Astrocyte of the cerebellum (primary cell): Measurements from ENCODE around the gene SRRM2.

ENCODE experiments used
- DNase-seq: peaks from one replicate; pipeline ENCODE4 v3.0.0-alpha.2; 2011; ENCODE audit warnings: low read depth
- H3K4me3 ChIP-seq: 2 replicates; pipeline ENCODE4 v1.5.1; 2011; ENCODE audit warnings: mild to moderate bottlenecking, low read depth, low read length, moderate library complexity
- CTCF ChIP-seq: IDR thresholded peaks from 2 replicates; pipeline ENCODE4 v1.5.1; 2012; ENCODE audit warnings: low read length, low read depth, moderate library complexity, mild to moderate bottlenecking; ENCODE audit errors: missing control alignments
- in situ Hi-C: cut with HindIII; loops from 2 replicates; pipeline ENCODE4 v1.10.0; 2017; ENCODE audit warnings: low sequenced_read_pairs

The SRRM2 gene

DNA sequence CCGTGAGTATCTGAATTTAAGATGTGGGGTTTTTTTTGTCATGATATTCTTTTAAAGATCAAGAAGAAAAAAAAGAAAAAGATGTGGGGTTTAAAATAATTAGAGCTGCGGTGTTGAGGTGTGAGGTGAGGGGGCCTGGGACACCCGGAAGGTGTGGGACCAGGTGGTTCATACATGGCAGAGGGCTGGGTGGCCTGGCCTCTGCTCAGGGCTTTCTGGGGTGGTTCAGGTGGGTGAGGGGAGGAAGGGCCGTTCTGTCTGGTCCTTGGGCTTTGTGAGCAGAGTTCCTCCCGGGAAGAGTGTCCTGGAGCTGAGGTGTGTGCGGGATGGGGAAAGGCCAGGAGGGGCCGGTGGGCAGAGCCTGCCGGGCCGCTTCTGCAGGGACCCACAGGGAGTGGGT, 37.4 kb upstream of the SRRM2 start:
- H3K4me3 ChIP-seq: no peak overlapping the region
- in situ Hi-C loops: no loop called here
- no peak for DNase-seq
- no peak for TF ChIP-seq CTCF

GRCh38 chr16:2715519-2715918, 36.9 kb upstream of the SRRM2 start:
- no peak overlapping the region for H3K4me3 ChIP-seq
- no peak for TF ChIP-seq CTCF
- in situ Hi-C loops: no loop called here
- DNase-seq: no peak

GRCh38 chr16:2715966-2716885, 36.2 kb upstream of the SRRM2 start:
- in situ Hi-C loops: no loop called here

DNA sequence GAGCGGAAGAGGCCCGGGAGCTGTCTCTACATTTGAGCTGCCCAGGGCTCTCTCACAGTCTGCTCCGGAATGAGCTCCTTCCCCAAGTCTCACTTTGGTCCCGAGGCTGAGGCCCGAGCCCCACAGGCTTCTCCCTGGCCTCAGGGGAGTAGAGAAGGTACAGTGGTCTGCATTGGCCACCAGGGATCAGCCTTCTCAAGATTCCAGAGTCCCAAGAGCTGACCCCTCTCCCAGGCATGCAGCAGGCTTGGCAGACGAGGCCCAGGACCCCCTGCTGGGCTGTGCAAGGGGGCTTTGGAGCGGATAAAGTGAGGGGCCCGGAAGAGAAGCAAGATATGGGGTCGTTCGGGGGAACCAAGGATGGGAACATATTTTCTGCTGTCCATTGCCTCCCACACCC, 35.5 kb upstream of the SRRM2 start:
- in situ Hi-C loops: no loop called here
- no peak overlapping the region for H3K4me3 ChIP-seq
- TF ChIP-seq CTCF: no peak

More at GRCh38 chr16:2715966-2716885, 36.2 kb upstream of the SRRM2 start:
- no peak for TF ChIP-seq CTCF
- DNase-seq: no peak
- no peak overlapping the region for H3K4me3 ChIP-seq

GRCh38 chr16:2717383-2718263, 34.8 kb upstream of the SRRM2 start:
- no peak for DNase-seq
- no peak for TF ChIP-seq CTCF
- in situ Hi-C loops: no loop called here
- H3K4me3 ChIP-seq: no peak overlapping the region

More for the DNA sequence above, 35.5 kb upstream of the SRRM2 start:
- no peak for DNase-seq

DNA sequence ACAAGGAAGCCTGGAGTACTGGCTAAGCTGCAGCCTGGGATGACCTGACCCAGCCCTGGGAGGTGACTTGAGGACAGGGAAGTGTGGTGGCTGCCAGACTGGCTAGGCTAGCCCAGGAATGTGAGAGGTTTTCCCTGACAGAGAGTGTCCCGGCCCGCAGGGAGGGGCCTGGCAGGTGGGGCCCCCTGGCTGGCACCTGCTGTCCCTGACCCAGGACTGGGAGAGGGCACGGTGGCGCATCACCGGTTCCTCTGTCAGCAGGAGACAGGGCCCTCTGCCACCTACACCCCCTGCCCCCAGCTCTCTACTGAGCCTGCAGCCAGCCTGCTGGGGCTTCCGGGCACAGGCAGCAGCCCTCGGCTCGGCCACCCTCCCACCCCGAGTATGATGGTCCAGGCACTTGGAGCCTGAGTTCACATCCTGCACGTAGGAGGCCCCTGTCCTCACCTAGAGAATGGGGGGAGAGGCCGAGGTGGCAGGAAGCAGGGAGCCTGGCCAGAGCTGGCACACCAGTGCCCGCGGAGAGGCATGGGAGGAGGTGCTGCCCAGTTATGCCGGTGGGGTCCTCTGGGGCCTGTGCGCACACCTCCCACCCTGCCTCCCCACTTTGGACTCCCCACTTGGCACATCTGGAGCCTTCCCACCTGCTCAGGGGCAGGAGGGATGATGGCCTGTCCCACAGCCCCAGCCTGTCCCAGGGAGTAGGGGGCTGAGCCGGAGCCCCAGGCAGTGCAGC, 32.9 kb upstream of the SRRM2 start:
- H3K4me3 ChIP-seq: no peak overlapping the region
- TF ChIP-seq CTCF: no peak
- in situ Hi-C loops: no loop called here
- no peak for DNase-seq
